A673 (cell line): Measurements from ENCODE around the gene CYP3A4.

ENCODE experiments used
- EZH2 ChIP-seq: fragments of 200-600 bp; sonication (generic); IDR thresholded peaks from 2 replicates; pipeline ENCODE4 v1.6.1; 2017; ENCODE audit warnings: borderline replicate concordance, low read depth, mild to moderate bottlenecking, mixed read lengths, antibody characterized with exemption, low read length; ENCODE audit not compliant: poor library complexity, severe bottlenecking
- TF ChIP-seq, protein P1 (sequence below): fragments of 300-800, 200-600 bp; sonication (generic); conservative IDR thresholded peaks from 2 replicates; pipeline ENCODE4 v1.5.1; 2017; ENCODE audit warnings: low read depth, mild to moderate bottlenecking, antibody characterized with exemption, low read length, moderate library complexity, mixed read lengths

DNA sequence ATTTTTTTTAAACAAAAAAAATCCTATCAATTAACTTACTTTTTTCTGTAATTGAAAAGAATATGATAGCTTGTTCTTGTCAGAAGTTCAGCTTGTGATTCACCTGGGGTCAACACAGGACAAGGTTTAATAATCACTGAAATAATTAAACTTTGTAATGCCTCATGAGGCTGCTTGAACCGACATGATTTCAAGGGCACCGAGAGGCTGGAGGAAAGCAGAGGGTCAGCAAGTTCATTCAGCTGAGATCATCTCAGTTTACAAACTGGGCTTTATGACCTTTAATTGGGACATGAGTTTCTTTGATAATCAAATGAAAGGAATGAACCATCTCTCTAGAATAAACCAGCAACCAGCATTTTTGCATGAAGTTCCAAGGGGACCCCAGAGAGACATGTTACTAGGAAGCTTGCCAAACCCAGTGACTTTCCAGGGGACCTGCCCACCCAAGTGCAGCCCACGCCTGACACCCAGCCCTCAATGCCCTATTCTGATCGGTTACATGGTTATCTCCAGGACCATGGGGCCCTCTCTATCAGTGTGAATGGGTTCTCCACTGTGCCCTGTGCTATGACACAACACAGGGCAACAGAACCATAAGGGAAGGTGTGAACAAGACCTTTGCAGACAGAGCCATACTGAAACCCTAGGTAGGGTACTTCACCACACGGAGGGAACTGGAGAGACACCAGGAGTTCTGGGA, 7.8 kb upstream of the CYP3A4 start:
- TF ChIP-seq, protein P1, sequence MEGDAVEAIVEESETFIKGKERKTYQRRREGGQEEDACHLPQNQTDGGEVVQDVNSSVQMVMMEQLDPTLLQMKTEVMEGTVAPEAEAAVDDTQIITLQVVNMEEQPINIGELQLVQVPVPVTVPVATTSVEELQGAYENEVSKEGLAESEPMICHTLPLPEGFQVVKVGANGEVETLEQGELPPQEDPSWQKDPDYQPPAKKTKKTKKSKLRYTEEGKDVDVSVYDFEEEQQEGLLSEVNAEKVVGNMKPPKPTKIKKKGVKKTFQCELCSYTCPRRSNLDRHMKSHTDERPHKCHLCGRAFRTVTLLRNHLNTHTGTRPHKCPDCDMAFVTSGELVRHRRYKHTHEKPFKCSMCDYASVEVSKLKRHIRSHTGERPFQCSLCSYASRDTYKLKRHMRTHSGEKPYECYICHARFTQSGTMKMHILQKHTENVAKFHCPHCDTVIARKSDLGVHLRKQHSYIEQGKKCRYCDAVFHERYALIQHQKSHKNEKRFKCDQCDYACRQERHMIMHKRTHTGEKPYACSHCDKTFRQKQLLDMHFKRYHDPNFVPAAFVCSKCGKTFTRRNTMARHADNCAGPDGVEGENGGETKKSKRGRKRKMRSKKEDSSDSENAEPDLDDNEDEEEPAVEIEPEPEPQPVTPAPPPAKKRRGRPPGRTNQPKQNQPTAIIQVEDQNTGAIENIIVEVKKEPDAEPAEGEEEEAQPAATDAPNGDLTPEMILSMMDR = no peak
- TF ChIP-seq EZH2 = no peak
